ENCODE data around the gene XAGE1B.
"Not testable (repeated sequence)": the region's sequence is repeated elsewhere in the genome, so short reads cannot be mapped to it uniquely, and the experiment has no call there.

Gene XAGE1B

GRCh38 chrX:52504551-52504950 lies 12.3 kb downstream of the XAGE1B start (continued):
- TF ChIP-seq, protein P1, sequence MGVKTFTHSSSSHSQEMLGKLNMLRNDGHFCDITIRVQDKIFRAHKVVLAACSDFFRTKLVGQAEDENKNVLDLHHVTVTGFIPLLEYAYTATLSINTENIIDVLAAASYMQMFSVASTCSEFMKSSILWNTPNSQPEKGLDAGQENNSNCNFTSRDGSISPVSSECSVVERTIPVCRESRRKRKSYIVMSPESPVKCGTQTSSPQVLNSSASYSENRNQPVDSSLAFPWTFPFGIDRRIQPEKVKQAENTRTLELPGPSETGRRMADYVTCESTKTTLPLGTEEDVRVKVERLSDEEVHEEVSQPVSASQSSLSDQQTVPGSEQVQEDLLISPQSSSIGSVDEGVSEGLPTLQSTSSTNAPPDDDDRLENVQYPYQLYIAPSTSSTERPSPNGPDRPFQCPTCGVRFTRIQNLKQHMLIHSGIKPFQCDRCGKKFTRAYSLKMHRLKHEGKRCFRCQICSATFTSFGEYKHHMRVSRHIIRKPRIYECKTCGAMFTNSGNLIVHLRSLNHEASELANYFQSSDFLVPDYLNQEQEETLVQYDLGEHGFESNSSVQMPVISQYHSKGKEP (tag by site-specific recombination; IDR thresholded peaks at IDR 0.05) = no peak
- TF ChIP-seq SP2 (tag by site-specific recombination; IDR thresholded peaks at IDR 0.05) (no peak), ZNF626 (tag by site-specific recombination; IDR thresholded peaks at IDR 0.05) (no peak)

GRCh38 chrX:52501362-52501761 lies 15.5 kb downstream of the XAGE1B start:
- CTCF ChIA-PET; POLR2A ChIA-PET; H3K9me3 ChIP-seq (ENCODE audit: control insufficient read depth, insufficient read depth, low read depth, low read length); H3K36me3 ChIP-seq (ENCODE audit: control insufficient read depth in 2 of 2, insufficient read depth in 1 of 2, low read length in 2 of 2); H3K27ac ChIP-seq (ENCODE audit: extremely low read depth, low read depth, low read length); H3K4me1 ChIP-seq (ENCODE audit: control insufficient read depth, insufficient read depth, low read length); H3K4me3 ChIP-seq (ENCODE audit: low read depth, low read length): not testable (repeated sequence)

DNA sequence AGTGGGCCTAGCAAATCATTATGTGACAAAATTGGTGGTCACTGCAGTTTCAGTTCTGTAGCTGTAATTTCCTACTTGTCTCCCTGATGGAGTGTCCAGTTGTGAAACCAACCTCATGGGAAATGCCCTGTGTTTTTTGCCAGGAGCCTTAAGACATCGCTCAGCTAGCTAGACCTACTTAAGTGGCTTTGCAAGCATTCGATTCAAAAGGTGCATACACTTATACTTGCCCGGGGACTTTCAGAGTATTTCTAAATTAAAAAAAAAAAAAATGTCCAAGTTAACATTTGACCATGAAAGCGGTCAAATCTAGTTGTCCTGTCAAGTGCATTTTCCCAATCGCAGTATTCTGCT lies 20.5 kb downstream of the XAGE1B start:
- CTCF ChIA-PET; H3K4me1 ChIP-seq (ENCODE audit: control insufficient read depth, insufficient read depth, low read length); H3K4me3 ChIP-seq (ENCODE audit: low read depth, low read length); H3K9me3 ChIP-seq (ENCODE audit: control insufficient read depth, insufficient read depth, low read depth, low read length); POLR2A ChIA-PET; H3K27ac ChIP-seq (ENCODE audit: extremely low read depth, low read depth, low read length); H3K36me3 ChIP-seq (ENCODE audit: control insufficient read depth in 2 of 2, insufficient read depth in 1 of 2, low read length in 2 of 2): not testable (repeated sequence)

GRCh38 chrX:52495545-52496418 lies 21.1 kb downstream of the XAGE1B start, which contains the start of gene XAGE1A:
Gene XAGE1A (plus strand): TSS chrX:52495808. CDS start chrX:52497362, 1,554 bp downstream.
- H3K27ac ChIP-seq (ENCODE audit: extremely low read depth, low read depth, low read length); H3K4me1 ChIP-seq (ENCODE audit: control insufficient read depth, insufficient read depth, low read length); H3K4me3 ChIP-seq (ENCODE audit: low read depth, low read length); CTCF ChIA-PET; H3K36me3 ChIP-seq (ENCODE audit: control insufficient read depth in 2 of 2, insufficient read depth in 1 of 2, low read length in 2 of 2); POLR2A ChIA-PET; H3K9me3 ChIP-seq (ENCODE audit: control insufficient read depth, insufficient read depth, low read depth, low read length): not testable (repeated sequence)

GRCh38 chrX:52471301-52471700 lies 45.6 kb downstream of the XAGE1B start:
- H3K4me3 ChIP-seq (ENCODE audit: low read depth, low read length); H3K9me3 ChIP-seq (ENCODE audit: control insufficient read depth, insufficient read depth, low read depth, low read length); H3K27ac ChIP-seq (ENCODE audit: extremely low read depth, low read depth, low read length); H3K4me1 ChIP-seq (ENCODE audit: control insufficient read depth, insufficient read depth, low read length); H3K36me3 ChIP-seq (ENCODE audit: control insufficient read depth in 2 of 2, insufficient read depth in 1 of 2, low read length in 2 of 2); CTCF ChIA-PET; POLR2A ChIA-PET: not testable (repeated sequence)

Measured in HEK293 (cell line).